GM21526 (cell line): ENCODE data around the gene SPARC.
"Not testable (repeated sequence)": the region's sequence is repeated elsewhere in the genome, so short reads cannot be mapped to it uniquely, and the experiment has no call there.

Source experiments
- ATAC-seq: cut with Tn5 transposase; IDR thresholded peaks from one replicate; pipeline ENCODE4 v1.9.1; 2021; ENCODE audit warnings: moderate library complexity; ENCODE audit not compliant: unreplicated experiment, low FRiP score

Gene SPARC

GRCh38 chr5:151686674-151687407 is at the start of gene SPARC:
Gene SPARC, minus strand, starts transcription at chr5:151686915. Its CDS starts 10,727 bp downstream, at chr5:151676188.
- ATAC-seq, result peak; percentile 64

GRCh38 chr5:151735646-151736045 is 48.9 kb upstream of the SPARC start:
- ATAC-seq, result no peak

- ATAC-seq, result no peak
Measured at GRCh38 chr5:151734064-151734408, 47.3 kb upstream of the SPARC start.

GRCh38 chr5:151733358-151734063 is 46.8 kb upstream of the SPARC start:
- no peak for ATAC-seq

GRCh38 chr5:151730381-151730780 is 43.7 kb upstream of the SPARC start:
- no peak for ATAC-seq

GRCh38 chr5:151729597-151729996 is 42.9 kb upstream of the SPARC start:
- not testable (repeated sequence) for ATAC-seq

- no peak for ATAC-seq
Measured at GRCh38 chr5:151724360-151724759, 37.6 kb upstream of the SPARC start.

GRCh38 chr5:151722546-151722945 is 35.8 kb upstream of the SPARC start:
- ATAC-seq, result no peak

- no peak for ATAC-seq
Measured at GRCh38 chr5:151721812-151722391, 35.2 kb upstream of the SPARC start.

GRCh38 chr5:151721087-151721646 is 34.5 kb upstream of the SPARC start:
- ATAC-seq, result peak; percentile 83

GRCh38 chr5:151720215-151720614 is 33.5 kb upstream of the SPARC start:
- ATAC-seq, result no peak

- ATAC-seq, result no peak
Measured at GRCh38 chr5:151719228-151720000, 32.7 kb upstream of the SPARC start.

GRCh38 chr5:151718646-151719045 is 31.9 kb upstream of the SPARC start:
- ATAC-seq, result no peak

- no peak for ATAC-seq
Measured at GRCh38 chr5:151718153-151718552, 31.4 kb upstream of the SPARC start.

GRCh38 chr5:151717416-151717815 is 30.7 kb upstream of the SPARC start:
- no peak for ATAC-seq

- no peak for ATAC-seq
Measured at GRCh38 chr5:151709109-151709735, 22.5 kb upstream of the SPARC start.

GRCh38 chr5:151708126-151708525 is 21.4 kb upstream of the SPARC start:
- ATAC-seq, result no peak

GRCh38 chr5:151707567-151707966 is 20.9 kb upstream of the SPARC start:
- no peak for ATAC-seq

- no peak for ATAC-seq
Measured at GRCh38 chr5:151706906-151707305, 20.2 kb upstream of the SPARC start.

- no peak for ATAC-seq
Measured at GRCh38 chr5:151703780-151704179, 17.1 kb upstream of the SPARC start.
